Retinal pigment epithelial cell (primary cell): ENCODE data around the gene ALLC.
"Not testable (repeated sequence)": the region's sequence is repeated elsewhere in the genome, so short reads cannot be mapped to it uniquely, and the experiment has no call there.

Experiments used
- DNase-seq: peaks from one replicate; pipeline ENCODE4 v3.0.0-alpha.2; 2010; ENCODE audit warnings: low read depth
- H3K4me3 ChIP-seq: 2 replicates; pipeline ENCODE4 v1.5.1; 2011; ENCODE audit warnings: mild to moderate bottlenecking, low read length, control low read depth, moderate library complexity
- CTCF ChIP-seq: conservative IDR thresholded peaks from 2 replicates; pipeline ENCODE4 v1.5.1; 2011; ENCODE audit warnings: low read depth, low read length, control low read depth, inconsistent platforms

Gene ALLC

GRCh38 chr2:3633982-3634595 lies 23.9 kb upstream of the ALLC start:
- no peak for DNase-seq
- TF ChIP-seq CTCF, result no peak
- H3K4me3 ChIP-seq, result no peak overlapping the region

- no peak overlapping the region for H3K4me3 ChIP-seq
- no peak for DNase-seq
- no peak for TF ChIP-seq CTCF
Observed at GRCh38 chr2:3634596-3635121, 23.3 kb upstream of the ALLC start.

DNA sequence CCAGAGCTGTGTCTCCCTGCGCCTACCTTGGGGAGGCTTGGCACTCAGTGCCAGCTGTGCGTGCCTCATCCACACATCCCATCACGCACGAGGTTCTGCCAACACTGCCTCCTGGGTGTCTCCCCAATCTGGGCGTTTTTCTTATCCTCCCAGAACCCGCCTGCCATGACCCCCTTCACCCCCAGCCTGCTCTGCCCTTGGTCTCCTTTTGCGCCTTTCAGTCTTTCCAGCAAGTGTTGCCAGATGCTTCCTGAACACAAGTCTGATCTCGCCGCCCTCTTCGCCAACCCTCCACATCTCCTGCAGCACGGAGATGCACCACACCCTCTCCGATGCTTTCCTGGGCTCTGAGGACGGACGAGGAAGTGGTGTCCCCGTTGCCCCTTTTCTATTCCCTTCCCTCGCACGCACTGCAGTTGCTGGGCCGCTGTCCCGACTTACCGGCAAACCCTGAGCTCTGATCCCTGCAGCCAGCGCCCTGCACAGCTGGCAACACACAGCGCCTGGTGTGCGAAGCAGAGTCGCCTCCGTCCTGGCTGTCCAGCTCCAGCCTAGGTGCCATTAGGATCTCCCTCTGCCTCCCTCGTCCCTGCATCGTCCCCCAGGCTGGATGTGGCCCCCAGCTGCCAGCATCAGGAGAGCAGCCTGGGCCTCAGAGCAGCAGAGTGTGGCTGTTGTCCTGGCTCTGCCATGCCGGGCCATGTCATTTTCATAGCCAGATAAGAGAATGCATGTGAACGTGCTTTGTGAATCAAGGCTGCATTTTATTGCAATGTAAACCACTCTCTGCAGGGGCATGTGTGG lies 22.6 kb upstream of the ALLC start:
- no peak for TF ChIP-seq CTCF
- DNase-seq, result no peak
- no peak overlapping the region for H3K4me3 ChIP-seq

DNA sequence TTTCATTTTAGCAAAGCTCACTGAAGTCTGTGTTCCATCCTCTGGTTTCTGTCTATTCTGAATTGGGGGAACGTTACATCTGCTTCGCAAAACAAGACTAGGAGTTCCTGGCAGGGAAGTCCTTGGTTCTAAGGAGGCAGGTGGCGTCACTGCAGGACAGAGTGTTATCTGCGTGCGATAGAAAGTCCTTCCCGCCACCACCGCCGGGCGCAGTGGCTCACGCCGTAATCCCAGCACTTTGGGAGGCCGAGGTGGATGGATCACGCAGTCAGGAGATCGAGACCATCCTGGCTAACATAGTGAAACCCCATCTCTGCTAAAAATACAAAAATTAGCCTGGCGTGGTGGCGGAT lies 22.0 kb upstream of the ALLC start:
- H3K4me3 ChIP-seq, DNase-seq: not testable (repeated sequence)

- no peak for DNase-seq
- TF ChIP-seq CTCF, result no peak
- H3K4me3 ChIP-seq, result no peak overlapping the region
Observed at GRCh38 chr2:3636586-3637310, 21.3 kb upstream of the ALLC start.

GRCh38 chr2:3637311-3637675 lies 20.7 kb upstream of the ALLC start:
- TF ChIP-seq CTCF, result no peak
- DNase-seq, result no peak
- no peak overlapping the region for H3K4me3 ChIP-seq

- no peak for TF ChIP-seq CTCF
- no peak for DNase-seq
- no peak overlapping the region for H3K4me3 ChIP-seq
Observed at GRCh38 chr2:3637692-3638455, 20.1 kb upstream of the ALLC start.
